Thymus (tissue), 11 donors: ENCODE measurements around the gene GCSAML. TPM values are rescaled to one million over a fixed set of nuclear protein-coding genes. Genes with fewer than 3 reads are reported as not detected.

ENCODE experiments used
- DNase-seq, 9 donors: peaks; one replicate each; pipeline ENCODE4 v3.0.0-alpha.2; 2013; ENCODE audit warnings: low spot score in 9 of 9, low read depth in 6 of 9, missing footprints in 1 of 9
- H3K27ac ChIP-seq, 2 donors: one replicate each; pipeline ENCODE4 v1.5.1; 2013; ENCODE audit warnings: control low read depth in 1 of 2, low read depth in 1 of 2, low read length in 1 of 2, mild to moderate bottlenecking in 1 of 2, moderate library complexity in 1 of 2
- H3K27me3 ChIP-seq, 2 donors: one replicate each; pipeline ENCODE4 v1.5.1; 2013; ENCODE audit warnings: low read length in 1 of 2; ENCODE audit not compliant: control insufficient read depth in 2 of 2, insufficient read depth in 1 of 2
- H3K36me3 ChIP-seq, 2 donors: one replicate each; pipeline ENCODE4 v1.5.1; 2013; ENCODE audit warnings: low read length in 1 of 2, mild to moderate bottlenecking in 1 of 2, moderate library complexity in 1 of 2; ENCODE audit not compliant: control insufficient read depth in 2 of 2, insufficient read depth in 2 of 2
- H3K4me1 ChIP-seq, 2 donors: one replicate each; pipeline ENCODE4 v1.5.1; 2013; ENCODE audit warnings: low read length in 2 of 2; ENCODE audit not compliant: control insufficient read depth in 2 of 2, insufficient read depth in 2 of 2
- H3K4me3 ChIP-seq, 2 donors: one replicate each; pipeline ENCODE4 v1.5.1; 2013; ENCODE audit warnings: low read length in 2 of 2, control low read depth in 1 of 2, mild to moderate bottlenecking in 1 of 2
- H3K9me3 ChIP-seq, 2 donors: one replicate each; pipeline ENCODE4 v1.5.1; 2013; ENCODE audit warnings: low read length in 1 of 2, mild to moderate bottlenecking in 1 of 2; ENCODE audit not compliant: control insufficient read depth in 2 of 2, insufficient read depth in 1 of 2
- WGBS: extraction: QIAGEN DNeasy Blood & Tissue Kit; methylation state at CpG from one replicate; pipeline ENCODE4 v1.1.7; 2013; 5-methylcytosine and 5-hydroxymethylcytosine counted together
- polyA plus RNA-seq: library from polyadenylated mRNA; stranded (reverse); fragments of 200-250 nt; gene quantifications from one replicate; pipeline ENCODE4 v1.2.3, GENCODE V29; 2013
- total RNA-seq: library from RNA; stranded (reverse); fragments of 120-200 nt; gene quantifications from one replicate; pipeline ENCODE4 v1.2.4, GENCODE V29; 2013
- donor health status: healthy.

GCSAML gene
- total and polyA plus RNA-seq, 2 donors, result 0.42 to 0.48 TPM

- Histone ChIP-seq H3K27ac (no peak within 1 kb of the TSS), H3K9me3 (no peaks in the 10 kb centered on the region), H3K4me3 (no peak within 1 kb of the TSS), H3K27me3 (no peaks in the 10 kb centered on the region), H3K4me1 (no peaks in the 10 kb centered on the region), H3K36me3 (no peaks in the 10 kb centered on the region)
- 95% methylated on average over 2 of the region's 2 CpGs for WGBS
- no peak for DNase-seq
These were observed 56.4 kb downstream of the GCSAML start, which contains the start of gene OR2G3 for GRCh38 chr1:247605286-247605685. Gene OR2G3 (plus strand): TSS chr1:247605586. CDS start chr1:247605586, 0 bp downstream.

GRCh38 chr1:247613405-247613804, 64.5 kb downstream of the GCSAML start:
- H3K27ac ChIP-seq, result no peak overlapping the region
- H3K9me3 ChIP-seq, result no peaks in the 10 kb centered on the region
- no peaks in the 10 kb centered on the region for H3K36me3 ChIP-seq
- H3K27me3 ChIP-seq, result no peaks in the 10 kb centered on the region
- DNase-seq, result no peak
- H3K4me3 ChIP-seq, result no peak overlapping the region
- H3K4me1 ChIP-seq, result no peaks in the 10 kb centered on the region
- WGBS, result 94% methylated on average over 1 of the region's 1 CpG

- Histone ChIP-seq H3K9me3 (no peaks in the 10 kb centered on the region), H3K27ac (no peak overlapping the region), H3K27me3 (no peaks in the 10 kb centered on the region), H3K36me3 (no peaks in the 10 kb centered on the region), H3K4me3 (no peak overlapping the region), H3K4me1 (no peaks in the 10 kb centered on the region)
- no peak for DNase-seq
- 95% methylated on average over 5 of the region's 5 CpGs for WGBS
These were observed 65.7 kb downstream of the GCSAML start for GRCh38 chr1:247614625-247615024.

Other genes starting within 250 kb of the GCSAML start
- gene ZNF496, start 217.3 kb upstream of the GCSAML start, total RNA-seq, result 21.8 TPM
- gene ZNF496, start 217.3 kb upstream of the GCSAML start, polyA plus RNA-seq, result 40.0 TPM
- 1.7 TPM for gene NLRP3, start 133.0 kb upstream of the GCSAML start, total RNA-seq
- gene NLRP3, start 133.0 kb upstream of the GCSAML start, polyA plus RNA-seq, result 2.6 TPM
- gene OR2B11, start 91.0 kb upstream of the GCSAML start, total RNA-seq, result not detected
- gene OR2B11, start 91.0 kb upstream of the GCSAML start, polyA plus RNA-seq, result 0.02 TPM
- 0.05 TPM for gene OR2C3, start 12.7 kb upstream of the GCSAML start, total RNA-seq
- 0.02 TPM for gene OR2C3, start 12.7 kb upstream of the GCSAML start, polyA plus RNA-seq
- gene OR2G2, start 39.2 kb downstream of the GCSAML start, total RNA-seq, result not detected
- gene OR2G2, start 39.2 kb downstream of the GCSAML start, polyA plus RNA-seq, result 0.05 TPM
- gene OR2G3, start 56.5 kb downstream of the GCSAML start, total RNA-seq, result not detected
- gene OR2G3, start 56.5 kb downstream of the GCSAML start, polyA plus RNA-seq, result not detected
- gene OR13G1, start 130.6 kb downstream of the GCSAML start, total RNA-seq, result not detected
- gene OR13G1, start 130.6 kb downstream of the GCSAML start, polyA plus RNA-seq, result not detected
- not detected for gene OR6F1, start 167.5 kb downstream of the GCSAML start, total RNA-seq
- not detected for gene OR6F1, start 167.5 kb downstream of the GCSAML start, polyA plus RNA-seq
- not detected for gene OR14K1, start 189.5 kb downstream of the GCSAML start, total RNA-seq
- not detected for gene OR14K1, start 189.5 kb downstream of the GCSAML start, polyA plus RNA-seq
- not detected for gene OR14A2, start 199.0 kb downstream of the GCSAML start, total RNA-seq
- not detected for gene OR14A2, start 199.0 kb downstream of the GCSAML start, polyA plus RNA-seq
- not detected for gene OR1C1, start 211.4 kb downstream of the GCSAML start, total RNA-seq
- gene OR1C1, start 211.4 kb downstream of the GCSAML start, polyA plus RNA-seq, result not detected